ENCODE results near the gene LMAN2L. TPM values are rescaled to one million over a fixed set of nuclear protein-coding genes. Genes with fewer than 3 reads are reported as not detected.
"Not testable (repeated sequence)": the region's sequence is repeated elsewhere in the genome, so short reads cannot be mapped to it uniquely, and the experiment has no call there.

LMAN2L gene
- total RNA-seq, 1 experiment from 2014 or later = 13.2 TPM

GRCh38 chr2:96689431-96689991, 50.4 kb downstream of the LMAN2L start:
- no peak for DNase-seq (ENCODE audit: extremely low read depth, low read depth)

DNA sequence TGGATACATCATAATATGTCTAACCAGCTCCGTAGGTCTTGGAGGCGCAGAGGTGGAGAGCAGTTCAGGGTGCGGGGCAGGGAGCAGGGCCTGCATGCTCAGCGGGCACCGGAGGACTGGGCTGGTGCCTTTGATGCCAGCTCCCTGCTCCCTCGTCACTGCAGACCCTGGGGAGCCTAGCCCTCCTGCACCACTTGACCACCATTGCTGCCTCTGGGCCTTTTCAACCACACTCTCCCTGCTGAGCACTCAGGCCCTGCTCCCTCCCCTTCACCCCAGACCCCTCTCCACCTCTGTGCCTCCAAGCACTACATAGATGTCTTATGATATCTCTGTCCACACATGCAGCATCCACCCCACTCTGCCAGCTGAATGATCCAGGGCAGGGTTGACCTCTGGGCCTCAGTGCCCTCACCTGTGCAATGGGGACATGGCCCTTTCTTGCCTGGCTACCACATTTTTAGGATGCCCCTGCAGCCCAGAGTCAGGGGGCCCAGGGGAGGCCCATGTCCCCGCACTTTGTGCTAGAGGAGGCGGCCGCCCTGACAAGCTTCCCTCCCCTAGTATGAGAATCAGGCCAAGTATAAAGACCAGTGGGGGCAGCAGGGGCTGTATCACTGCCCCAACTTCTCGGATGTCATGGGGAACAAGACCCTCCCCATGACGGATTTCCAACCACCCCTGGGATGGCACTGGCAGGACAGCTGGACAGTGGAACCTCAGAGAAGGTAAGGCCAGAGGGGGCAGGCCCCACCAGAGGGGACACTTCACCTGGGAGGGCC, 51.0 kb downstream of the LMAN2L start:
- no peak for DNase-seq (ENCODE audit: extremely low read depth, low read depth)

DNA sequence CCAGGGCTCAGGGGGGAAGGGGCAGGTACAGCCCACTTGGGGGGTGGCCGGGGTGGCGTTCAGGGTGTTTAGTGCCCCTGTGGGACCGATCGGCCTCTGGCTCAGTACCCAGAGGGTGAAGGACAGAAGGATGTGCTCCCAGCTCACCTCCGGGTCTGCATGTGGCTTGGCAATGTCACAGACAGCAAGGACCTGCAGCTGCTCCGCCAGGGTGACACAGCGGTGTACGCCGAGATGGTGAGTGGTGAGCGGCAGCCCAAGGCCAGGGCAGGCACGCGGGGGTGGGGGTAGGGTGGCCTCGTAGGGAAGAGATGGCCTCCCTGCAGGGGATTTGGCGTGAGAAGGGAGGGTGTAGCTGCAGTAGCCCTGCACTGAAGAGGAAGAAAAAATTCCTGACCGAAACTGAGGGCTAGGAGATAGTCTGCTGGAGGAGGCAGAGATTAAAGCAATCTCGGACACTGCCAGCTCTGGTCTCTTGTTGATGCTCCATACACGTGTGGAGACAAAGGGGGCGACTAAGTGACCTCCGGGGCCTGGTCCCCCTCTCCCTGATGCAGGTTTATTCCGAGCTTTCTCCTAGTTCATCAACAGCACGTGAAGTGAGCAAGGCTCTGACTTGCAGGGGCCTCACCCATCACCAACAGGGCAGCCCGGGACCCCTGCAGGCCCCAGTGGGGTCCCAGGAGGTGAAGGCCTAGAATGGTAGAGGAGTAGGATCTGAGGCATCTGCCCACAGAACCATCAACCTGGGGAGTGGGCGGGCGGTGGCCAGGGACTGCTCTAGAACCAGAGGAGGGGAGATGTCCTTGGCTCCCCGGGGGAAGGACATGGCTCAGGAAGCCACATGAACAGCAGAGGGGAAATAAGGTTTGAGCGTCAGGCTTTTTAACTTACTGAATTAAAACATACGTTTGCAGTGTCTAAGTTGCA, 51.9 kb downstream of the LMAN2L start:
- no peak for DNase-seq (ENCODE audit: extremely low read depth, low read depth)

DNA sequence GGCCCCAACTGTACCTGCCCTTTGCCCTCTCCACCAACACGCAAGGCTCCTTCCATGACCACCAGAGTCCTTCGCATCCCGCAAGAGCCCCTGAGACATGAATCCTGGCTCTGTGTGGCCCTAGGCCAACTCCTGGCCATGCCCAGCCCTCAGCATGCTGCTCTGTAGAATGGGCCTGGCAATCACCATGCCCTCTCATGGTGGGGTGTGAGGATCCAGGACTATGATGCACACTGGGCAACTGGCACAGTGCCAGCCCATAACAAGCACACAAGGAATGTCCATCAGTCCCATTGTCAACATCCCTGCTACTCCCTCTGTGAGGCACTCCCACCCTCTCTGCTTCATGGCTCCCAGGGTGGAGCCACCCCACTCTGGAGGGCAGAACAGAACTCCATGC, 52.6 kb downstream of the LMAN2L start:
- no peak for DNase-seq (ENCODE audit: extremely low read depth, low read depth)

DNA sequence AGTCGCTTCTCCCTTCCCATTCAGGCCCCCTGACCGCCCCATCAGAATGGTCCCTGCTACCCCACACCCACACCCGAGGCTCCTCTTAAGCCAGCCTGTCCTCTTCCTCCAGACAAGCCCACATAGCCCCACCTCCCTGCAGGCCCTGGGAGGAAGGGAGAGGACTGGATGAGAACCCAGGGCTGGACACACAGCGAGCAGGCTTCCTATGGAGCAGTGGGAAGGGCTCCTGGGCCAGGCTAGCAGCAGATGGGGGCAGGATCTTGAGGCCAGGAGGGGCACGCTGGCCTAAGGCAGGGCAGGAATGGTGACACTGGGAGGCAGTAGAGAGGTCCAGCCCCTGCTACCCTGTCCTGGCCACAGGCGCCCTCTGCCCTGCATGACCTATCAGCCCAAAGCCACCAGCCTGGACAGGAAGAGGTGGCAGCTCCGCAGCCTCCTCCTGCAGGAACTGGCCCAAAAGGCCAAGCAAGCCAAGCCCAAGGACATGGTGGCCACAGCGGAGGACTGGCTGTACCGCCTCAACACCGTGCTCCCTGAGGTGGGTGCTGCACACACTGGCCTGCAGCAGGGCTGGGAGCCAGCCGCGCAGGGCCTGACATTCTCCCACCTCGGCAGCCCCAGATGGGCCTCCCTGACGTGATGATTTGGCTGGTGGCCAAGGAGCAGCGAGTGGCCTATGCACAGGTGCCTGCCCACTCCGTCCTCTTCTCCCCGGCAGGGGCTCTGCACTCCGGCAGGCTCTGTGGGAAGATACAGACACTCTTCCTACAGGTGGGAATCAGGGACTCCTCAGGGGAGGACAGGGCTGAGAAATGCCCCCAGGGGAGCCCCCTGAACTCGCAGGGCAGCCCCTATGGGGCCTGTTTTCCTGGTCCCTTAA, 54.0 kb downstream of the LMAN2L start:
- no peak for DNase-seq (ENCODE audit: extremely low read depth, low read depth)

DNA sequence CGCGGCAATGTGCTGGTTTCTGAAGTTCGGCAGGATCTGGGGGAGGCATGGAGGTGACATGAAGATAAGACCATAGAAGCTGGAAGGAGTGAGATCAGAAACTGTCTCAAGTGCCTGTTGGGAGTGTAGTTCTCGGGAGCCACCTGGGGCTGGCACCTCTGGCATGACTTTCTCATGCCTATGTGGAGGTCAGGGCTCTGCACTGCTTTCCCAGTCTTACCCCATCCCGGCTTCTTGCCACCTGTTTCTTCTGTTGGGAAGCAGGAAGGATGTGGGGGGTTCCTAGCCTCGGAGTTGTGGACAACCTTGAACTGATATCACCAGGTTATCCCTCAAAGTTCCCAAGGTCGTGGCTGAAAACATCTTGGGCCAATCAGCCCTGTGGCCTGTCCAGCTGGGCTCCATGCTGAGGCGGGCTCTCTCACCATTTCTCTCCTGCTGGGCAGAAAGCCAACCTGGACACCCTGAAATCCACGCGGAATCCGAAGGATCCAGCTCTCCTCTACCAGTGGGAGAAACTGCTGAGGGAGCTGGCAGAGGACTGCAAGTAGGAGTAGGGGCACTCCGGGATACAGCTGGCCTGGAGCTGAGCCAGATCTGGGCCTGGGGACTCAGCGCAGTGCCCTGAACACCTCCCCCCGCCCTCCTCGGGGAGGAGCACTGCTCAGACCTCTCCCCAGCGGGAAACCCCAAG, 54.8 kb downstream of the LMAN2L start:
- no peak for DNase-seq (ENCODE audit: extremely low read depth, low read depth)

- DNase-seq (ENCODE audit: extremely low read depth, low read depth) = no peak
Measured at GRCh38 chr2:96683972-96684820, 55.7 kb downstream of the LMAN2L start.

GRCh38 chr2:96683307-96683706, 56.6 kb downstream of the LMAN2L start:
- DNase-seq (ENCODE audit: extremely low read depth, low read depth) = no peak

GRCh38 chr2:96681540-96681939, 58.3 kb downstream of the LMAN2L start:
- no peak for DNase-seq (ENCODE audit: extremely low read depth, low read depth)

DNA sequence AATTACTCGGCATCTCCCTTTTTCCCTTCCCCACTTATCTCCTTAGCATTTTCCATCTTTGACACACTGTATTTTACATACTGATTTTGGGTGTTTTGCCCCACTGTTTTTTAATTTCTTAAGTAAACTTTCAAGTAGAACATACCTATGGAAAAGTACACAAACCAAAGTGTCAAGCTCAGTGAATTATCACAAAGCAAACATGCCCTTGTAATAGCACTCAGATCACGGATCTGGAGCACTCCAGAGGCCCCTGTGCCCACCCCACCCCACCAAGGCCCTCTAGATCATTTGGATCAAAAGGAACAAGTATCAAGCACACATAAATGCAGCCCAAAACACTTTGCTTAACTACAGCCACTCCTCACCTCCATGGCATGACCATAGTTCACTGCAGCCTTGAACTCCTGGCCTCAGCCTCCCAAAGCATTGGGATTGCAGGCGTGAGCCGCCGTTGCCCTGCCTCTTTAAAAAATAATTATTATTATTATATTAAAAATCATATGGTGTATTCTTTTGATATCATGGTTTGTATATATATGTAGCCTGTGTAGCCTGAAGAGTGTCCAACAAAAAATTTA, 59.2 kb downstream of the LMAN2L start:
- no peak for DNase-seq (ENCODE audit: extremely low read depth, low read depth)

GRCh38 chr2:96679848-96680247, 60.0 kb downstream of the LMAN2L start:
- no peak for DNase-seq (ENCODE audit: extremely low read depth, low read depth)

- DNase-seq (ENCODE audit: extremely low read depth, low read depth) = no peak
Measured at GRCh38 chr2:96669539-96670215, 70.2 kb downstream of the LMAN2L start.

DNA sequence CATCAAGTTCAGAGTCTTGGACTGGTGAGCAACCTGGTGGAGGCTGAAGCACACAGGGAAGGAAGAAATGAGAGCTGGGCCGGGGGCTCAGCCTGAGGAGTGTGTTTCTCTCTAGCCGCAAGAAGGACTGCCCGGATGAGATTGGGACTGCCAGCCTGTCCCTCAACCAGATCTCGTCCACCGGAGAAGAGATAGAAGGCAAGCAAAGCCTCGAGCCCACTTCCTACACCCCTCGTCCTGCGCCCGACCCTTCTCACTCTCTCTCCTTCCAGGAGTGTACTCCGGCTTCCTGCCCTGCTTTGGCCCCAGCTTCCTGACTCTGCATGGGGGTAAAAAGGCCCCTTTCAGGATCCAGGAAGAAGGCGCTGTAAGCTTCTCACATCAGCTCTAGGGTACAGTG, 71.1 kb downstream of the LMAN2L start:
- no peak for DNase-seq (ENCODE audit: extremely low read depth, low read depth)

GRCh38 chr2:96665717-96666116, 74.1 kb downstream of the LMAN2L start:
- DNase-seq (ENCODE audit: extremely low read depth, low read depth) = not testable (repeated sequence)

DNA sequence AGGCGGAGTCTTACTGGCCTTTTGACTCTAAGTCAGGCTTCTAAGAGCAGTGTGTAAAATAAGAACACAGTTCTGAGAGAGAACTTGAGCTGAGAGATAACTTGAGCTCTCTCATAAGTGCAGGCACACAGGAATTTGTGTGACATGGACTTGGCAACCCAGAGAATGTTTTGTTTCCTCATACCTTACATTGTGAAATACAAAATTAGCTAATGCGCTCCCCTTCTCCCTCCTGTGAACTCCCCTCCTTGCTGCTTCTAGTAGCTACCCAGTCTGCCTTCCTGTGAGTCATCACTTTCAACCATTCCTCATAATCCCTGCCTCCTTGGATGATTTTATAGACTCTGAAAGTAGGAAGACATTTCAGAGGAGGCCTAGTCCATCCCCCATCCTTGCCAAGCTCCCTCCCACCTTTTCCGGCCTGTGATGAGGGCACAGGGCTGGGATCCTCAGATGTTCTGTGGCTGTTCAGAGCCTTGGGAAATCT, 74.7 kb downstream of the LMAN2L start:
- peak; percentile 83 for DNase-seq (ENCODE audit: extremely low read depth, low read depth)

DNA sequence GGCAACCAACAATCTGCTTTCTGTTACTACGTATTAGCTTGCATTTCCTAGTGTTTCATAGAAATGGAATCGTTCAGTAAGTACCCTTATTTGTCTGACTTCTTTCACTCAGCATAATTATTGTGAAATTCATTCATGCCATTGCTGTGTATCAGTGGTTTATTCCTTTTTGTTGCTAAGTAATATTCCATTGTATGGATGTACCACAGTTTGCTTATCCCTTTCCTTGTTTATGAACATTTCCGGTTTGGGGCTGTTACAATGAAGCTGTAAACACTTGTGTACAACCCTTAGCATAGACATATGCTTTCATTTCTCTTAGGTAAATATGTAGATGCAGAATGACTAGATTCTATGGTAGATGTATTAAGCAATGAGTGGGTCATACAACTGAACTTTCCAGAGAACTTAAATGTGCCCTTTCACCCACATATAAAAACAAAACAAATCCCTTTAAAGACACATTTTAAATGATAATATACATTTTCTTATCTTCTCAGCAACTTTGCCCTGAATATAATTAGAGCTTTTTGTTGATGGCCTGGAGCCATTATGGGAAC, 75.4 kb downstream of the LMAN2L start:
- DNase-seq (ENCODE audit: extremely low read depth, low read depth) = no peak

DNA sequence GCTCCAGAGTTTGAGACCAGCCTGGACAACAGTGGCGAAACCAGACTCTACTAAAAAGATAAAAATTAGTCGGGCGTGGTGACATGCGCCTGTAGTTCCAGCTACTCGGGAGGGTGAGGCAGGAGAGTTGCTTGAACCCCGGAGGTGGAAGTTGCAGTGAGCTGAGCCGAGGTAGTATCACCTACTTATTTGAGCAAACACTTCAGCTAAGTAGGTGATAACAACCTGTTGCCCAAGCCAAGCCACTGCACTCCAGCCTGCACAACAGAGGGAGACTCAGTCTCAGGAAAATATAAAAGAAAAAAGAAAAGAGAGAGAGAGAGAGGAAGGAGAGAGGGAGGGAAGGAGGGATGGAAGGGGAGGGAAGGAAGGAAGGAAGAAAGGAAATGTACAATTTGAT, 76.0 kb downstream of the LMAN2L start:
- no peak for DNase-seq (ENCODE audit: extremely low read depth, low read depth)

- no peak for DNase-seq (ENCODE audit: extremely low read depth, low read depth)
Measured at GRCh38 chr2:96663177-96663576, 76.7 kb downstream of the LMAN2L start.

All from NCI-H460 (cell line).